HG03521 (cell line): ENCODE data around the gene NBPF14.
"Not testable (repeated sequence)": the region's sequence is repeated elsewhere in the genome, so short reads cannot be mapped to it uniquely, and the experiment has no call there.

Experiments
- ATAC-seq: cut with Tn5 transposase; IDR thresholded peaks from one replicate; pipeline ENCODE4 v1.9.1; 2021; ENCODE audit warnings: mild to moderate bottlenecking, moderate library complexity; ENCODE audit not compliant: unreplicated experiment

NBPF14 gene, protein sequence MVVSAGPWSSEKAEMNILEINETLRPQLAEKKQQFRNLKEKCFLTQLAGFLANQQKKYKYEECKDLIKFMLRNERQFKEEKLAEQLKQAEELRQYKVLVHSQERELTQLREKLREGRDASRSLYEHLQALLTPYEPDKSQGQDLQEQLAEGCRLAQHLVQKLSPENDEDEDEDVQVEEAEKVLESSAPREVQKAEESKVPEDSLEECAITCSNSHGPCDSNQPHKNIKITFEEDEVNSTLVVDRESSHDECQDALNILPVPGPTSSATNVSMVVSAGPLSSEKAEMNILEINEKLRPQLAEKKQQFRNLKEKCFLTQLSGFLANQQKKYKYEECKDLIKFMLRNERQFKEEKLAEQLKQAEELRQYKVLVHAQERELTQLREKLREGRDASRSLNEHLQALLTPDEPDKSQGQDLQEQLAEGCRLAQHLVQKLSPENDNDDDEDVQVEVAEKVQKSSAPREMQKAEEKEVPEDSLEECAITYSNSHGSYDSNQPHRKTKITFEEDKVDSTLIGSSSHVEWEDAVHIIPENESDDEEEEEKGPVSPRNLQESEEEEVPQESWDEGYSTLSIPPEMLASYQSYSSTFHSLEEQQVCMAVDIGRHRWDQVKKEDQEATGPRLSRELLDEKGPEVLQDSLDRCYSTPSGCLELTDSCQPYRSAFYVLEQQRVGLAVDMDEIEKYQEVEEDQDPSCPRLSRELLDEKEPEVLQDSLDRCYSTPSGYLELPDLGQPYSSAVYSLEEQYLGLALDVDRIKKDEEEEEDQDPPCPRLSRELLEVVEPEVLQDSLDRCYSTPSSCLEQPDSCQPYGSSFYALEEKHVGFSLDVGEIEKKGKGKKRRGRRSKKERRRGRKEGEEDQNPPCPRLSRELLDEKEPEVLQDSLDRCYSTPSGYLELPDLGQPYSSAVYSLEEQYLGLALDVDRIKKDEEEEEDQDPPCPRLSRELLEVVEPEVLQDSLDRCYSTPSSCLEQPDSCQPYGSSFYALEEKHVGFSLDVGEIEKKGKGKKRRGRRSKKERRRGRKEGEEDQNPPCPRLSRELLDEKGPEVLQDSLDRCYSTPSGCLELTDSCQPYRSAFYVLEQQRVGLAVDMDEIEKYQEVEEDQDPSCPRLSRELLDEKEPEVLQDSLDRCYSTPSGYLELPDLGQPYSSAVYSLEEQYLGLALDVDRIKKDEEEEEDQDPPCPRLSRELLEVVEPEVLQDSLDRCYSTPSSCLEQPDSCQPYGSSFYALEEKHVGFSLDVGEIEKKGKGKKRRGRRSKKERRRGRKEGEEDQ (N-terminal part only)

GRCh38 chr1:148595911-148596310 lies at the start of gene NBPF14:
Gene NBPF14 (minus strand): TSS chr1:148596011. CDS start chr1:148595717, 294 bp downstream.
- not testable (repeated sequence) for ATAC-seq

DNA sequence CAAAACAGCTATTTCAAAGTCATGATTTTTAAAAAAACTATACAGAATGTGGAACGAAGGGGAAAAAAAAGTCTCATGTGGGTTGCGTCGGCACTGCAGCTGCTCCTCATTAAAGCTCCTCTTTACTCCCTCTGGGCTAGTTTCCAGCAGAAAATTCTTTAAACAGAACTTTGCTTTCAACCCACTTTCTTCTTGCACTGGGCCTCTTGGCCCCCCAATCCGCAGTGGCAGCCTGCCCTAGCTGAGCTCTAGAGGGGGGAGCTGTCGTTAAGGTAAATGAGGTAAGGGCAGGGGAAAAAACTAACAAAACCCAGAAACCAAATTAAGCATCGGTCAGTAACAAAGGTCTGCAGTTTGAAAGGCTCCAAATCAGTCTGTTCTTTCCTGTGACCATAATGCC lies 29.6 kb upstream of the NBPF14 start:
- ATAC-seq = not testable (repeated sequence)

DNA sequence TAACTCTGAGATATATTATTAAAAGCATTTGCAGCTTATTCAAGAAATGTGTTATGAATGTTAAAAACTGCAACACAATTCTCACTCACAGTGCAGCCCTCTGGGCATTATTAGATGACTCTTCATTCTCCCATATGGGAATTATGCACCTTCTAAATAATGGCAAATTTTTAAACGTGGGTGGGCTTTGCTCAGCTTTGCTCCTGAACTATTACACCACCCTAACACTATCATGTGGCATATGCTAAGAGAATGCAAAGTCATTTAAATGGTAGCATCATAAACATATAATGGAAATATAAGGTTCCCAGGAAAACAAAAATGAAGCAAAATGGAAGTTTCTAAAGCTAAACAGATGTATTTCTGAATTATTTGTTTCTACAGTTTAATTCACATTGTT lies 22.4 kb upstream of the NBPF14 start:
- not testable (repeated sequence) for ATAC-seq

GRCh38 chr1:148605266-148605665 lies 9.5 kb upstream of the NBPF14 start:
- ATAC-seq = not testable (repeated sequence)

- ATAC-seq = not testable (repeated sequence)
These were observed 451 bp downstream of the NBPF14 start for GRCh38 chr1:148595360-148595759.

- ATAC-seq = not testable (repeated sequence)
These were observed 4.7 kb downstream of the NBPF14 start for GRCh38 chr1:148591098-148591497.

GRCh38 chr1:148532158-148532557 lies 63.7 kb downstream of the NBPF14 start:
- ATAC-seq = not testable (repeated sequence)

DNA sequence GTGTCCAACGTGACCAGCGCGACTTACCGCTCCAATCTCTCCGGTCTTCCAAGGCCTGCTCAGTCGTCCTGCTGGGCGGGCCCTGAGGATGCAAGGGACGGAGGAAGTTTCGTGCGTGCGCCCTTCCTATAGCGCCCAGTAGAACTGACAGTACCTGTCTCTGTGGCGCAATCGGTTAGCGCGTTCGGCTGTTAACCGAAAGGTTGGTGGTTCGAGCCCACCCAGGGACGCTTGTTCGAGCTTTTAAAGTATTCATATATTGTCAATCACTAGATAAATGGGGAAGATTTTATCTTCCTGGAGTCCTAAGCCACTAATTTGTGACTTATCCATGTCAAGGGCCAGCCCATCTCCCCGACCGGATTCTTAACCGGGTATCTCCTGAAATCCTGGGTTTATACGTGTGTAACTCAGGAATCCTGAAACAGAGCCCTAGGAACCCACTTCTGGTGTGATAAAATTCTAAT lies 66.7 kb downstream of the NBPF14 start:
- ATAC-seq = not testable (repeated sequence)

- ATAC-seq = not testable (repeated sequence)
These were observed 67.2 kb downstream of the NBPF14 start for GRCh38 chr1:148528591-148528990.

- not testable (repeated sequence) for ATAC-seq
These were observed 69.2 kb downstream of the NBPF14 start for GRCh38 chr1:148526587-148526986.

- peak; percentile 8 for ATAC-seq
These were observed 72.3 kb downstream of the NBPF14 start for GRCh38 chr1:148523205-148524144.

GRCh38 chr1:148522561-148523204 lies 73.1 kb downstream of the NBPF14 start:
- peak; percentile 70 for ATAC-seq

DNA sequence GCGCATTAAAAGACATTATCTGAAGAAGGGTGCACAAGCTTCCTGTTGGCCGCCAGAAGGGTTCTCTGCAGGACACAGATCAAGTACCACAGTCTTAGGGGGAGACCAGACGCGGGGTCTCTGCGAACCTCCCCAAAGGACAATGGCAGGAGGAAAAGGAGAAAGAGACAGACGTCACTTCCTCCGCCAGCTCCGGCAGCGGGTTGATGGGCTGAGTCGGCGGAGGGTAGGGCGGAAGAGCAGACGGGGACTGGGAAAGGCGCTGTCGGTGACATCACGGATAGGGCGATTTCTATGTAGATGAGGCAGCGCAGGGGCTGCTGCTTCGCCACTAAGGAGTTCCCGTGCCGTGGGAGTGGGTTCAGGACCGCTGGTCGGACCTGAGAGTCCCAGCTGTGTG lies 73.7 kb downstream of the NBPF14 start:
- ATAC-seq = peak; percentile 44

DNA sequence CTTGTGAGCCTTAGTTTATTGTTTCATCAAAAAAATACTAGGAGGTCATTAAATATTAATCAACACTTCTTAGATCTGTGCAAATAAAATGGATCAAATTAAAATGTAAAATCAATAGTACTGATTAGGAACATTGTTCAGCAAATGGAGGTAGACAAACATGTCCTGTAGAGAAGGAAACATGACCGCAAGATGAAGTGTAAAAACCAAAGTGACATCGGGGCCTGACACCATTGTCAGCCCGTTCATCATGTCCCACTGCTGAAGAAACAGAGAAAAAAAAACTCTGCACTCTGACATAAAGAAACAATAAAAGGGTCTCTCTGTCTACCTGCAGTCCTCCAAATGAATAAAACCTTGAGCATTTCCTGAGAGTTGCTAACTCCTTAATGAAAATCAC lies 81.5 kb downstream of the NBPF14 start:
- ATAC-seq = not testable (repeated sequence)

DNA sequence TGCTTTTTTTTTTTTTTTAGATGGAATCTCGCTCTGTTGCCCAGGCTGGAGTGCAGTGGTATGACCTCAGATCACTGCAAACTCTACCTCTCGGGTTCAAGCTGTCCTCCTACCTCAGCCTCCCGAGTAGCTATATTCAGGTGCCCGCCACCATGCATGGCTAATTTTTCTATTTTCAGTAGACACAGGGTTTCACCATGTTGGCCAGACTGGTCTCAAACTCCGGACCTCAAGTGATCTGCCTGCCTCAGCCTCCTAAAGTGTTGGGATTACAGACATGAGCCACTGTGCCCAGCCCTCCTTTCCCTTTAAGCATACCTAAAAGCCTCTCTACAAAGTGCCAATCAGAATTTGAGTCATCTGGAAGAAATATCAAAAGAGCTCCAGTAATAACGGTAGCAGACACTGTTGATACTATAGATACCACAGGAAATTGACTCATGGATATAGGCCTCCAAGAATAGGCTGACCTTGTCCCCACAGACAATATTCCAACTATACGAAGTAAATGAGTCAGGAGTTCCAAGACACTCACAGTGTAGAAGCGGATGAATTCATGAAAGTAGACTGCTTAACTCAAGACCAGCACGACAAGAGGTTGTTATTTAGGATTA lies 83.1 kb downstream of the NBPF14 start:
- not testable (repeated sequence) for ATAC-seq

GRCh38 chr1:148493933-148494332 lies 101.9 kb downstream of the NBPF14 start:
- ATAC-seq = not testable (repeated sequence)

DNA sequence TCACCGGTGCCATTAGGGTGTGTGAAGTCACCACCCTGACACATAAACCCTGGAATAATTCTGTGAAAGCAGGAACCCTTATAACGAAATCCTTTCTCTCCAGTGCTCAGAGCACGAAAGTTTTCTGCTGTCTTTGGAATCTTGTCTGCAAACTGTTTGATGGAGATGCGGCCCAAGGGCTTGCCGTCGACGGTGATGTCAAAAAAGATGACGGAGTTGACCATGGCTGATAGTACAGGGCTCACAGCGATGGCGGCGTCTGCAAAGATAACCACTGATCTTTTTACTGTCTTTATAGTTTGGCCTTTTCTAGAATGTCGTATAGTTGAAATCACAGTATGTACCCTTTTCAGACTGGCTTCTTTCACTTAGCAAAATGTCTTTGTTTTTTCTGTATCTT lies 112.8 kb downstream of the NBPF14 start, which contains the start of gene PPIAL4G:
Gene PPIAL4G, minus strand, starts transcription at position 274 of the 400 bp plus-strand sequence. Its CDS starts 50 bp downstream, at position 224.
- ATAC-seq = not testable (repeated sequence)
